Adipose tissue (tissue), 3 donors: ENCODE data around the gene FOXN4. TPM values are rescaled to one million over a fixed set of nuclear protein-coding genes. Genes with fewer than 3 reads are reported as not detected.
"Not testable (repeated sequence)": the region's sequence is repeated elsewhere in the genome, so short reads cannot be mapped to it uniquely, and the experiment has no call there.

Source experiments
- H3K27ac ChIP-seq: one replicate; pipeline ENCODE4 v1.5.1; 2013; ENCODE audit warnings: low read depth, low read length
- WGBS, 3 donors: extraction: QIAGEN DNeasy Blood & Tissue Kit; methylation state at CpG; one replicate each; pipeline ENCODE4 v1.1.7; 2013; 5-methylcytosine and 5-hydroxymethylcytosine counted together
- polyA plus RNA-seq, 3 donors: library from polyadenylated mRNA; stranded (reverse); fragments of 200-250 nt; gene quantifications; one replicate each; pipeline ENCODE4 v1.2.3, GENCODE V29; 2013
- donor health status: healthy with polysubstance abuse.
- donor health status: Bipolar disorder and iron deficiency.
- donor health status: healthy.

The FOXN4 gene
- polyA plus RNA-seq, result under 1 TPM in 1 of 3 donors, not detected in 2; 0.04 TPM

- WGBS, 3 donors, result 8% methylated on average over 43 of the region's 43 CpGs
- H3K27ac ChIP-seq, result no peak within 1 kb of the TSS
These were observed at the start of gene FOXN4 for GRCh38 chr12:109308534-109309380. TSS of gene FOXN4 (minus strand) at chr12:109309284. CDS start at chr12:109308321, 963 bp downstream.

GRCh38 chr12:109358154-109358869 lies 49.2 kb upstream of the FOXN4 start:
- WGBS, 3 donors, result 51 to 69% (median 61%) methylated on average over 10 of the region's 10 CpGs
- no peak overlapping the region for H3K27ac ChIP-seq

GRCh38 chr12:109357032-109357431 lies 47.9 kb upstream of the FOXN4 start:
- WGBS, 3 donors, result 29 to 34% (median 30%) methylated on average over 2 of the region's 2 CpGs
- no peak overlapping the region for H3K27ac ChIP-seq

GRCh38 chr12:109356577-109356976 lies 47.5 kb upstream of the FOXN4 start:
- 71 to 79% (median 71%) methylated on average over 3 of the region's 3 CpGs for WGBS, 3 donors
- no peak overlapping the region for H3K27ac ChIP-seq

- no peak overlapping the region for H3K27ac ChIP-seq
- WGBS, 3 donors, result 41 to 63% (median 63%) methylated on average over 6 of the region's 6 CpGs
These were observed 43.1 kb upstream of the FOXN4 start for GRCh38 chr12:109352184-109352583.

- WGBS, 3 donors, result 48 to 83% (median 74%) methylated on average over 8 of the region's 8 CpGs
These were observed 38.5 kb upstream of the FOXN4 start, which contains the start of gene MYO1H for GRCh38 chr12:109347589-109347988. TSS of gene MYO1H (plus strand) at chr12:109347900. CDS start at chr12:109347961, 61 bp downstream.

GRCh38 chr12:109346920-109347319 lies 37.8 kb upstream of the FOXN4 start:
- 83 to 90% (median 88%) methylated on average over 3 of the region's 3 CpGs for WGBS, 3 donors
- H3K27ac ChIP-seq, result no peak overlapping the region

More at GRCh38 chr12:109347589-109347988, 38.5 kb upstream of the FOXN4 start, which contains the start of gene MYO1H:
- no peak within 1 kb of the TSS for H3K27ac ChIP-seq

GRCh38 chr12:109345428-109345827 lies 36.3 kb upstream of the FOXN4 start:
- WGBS, 3 donors, result 86 to 88% (median 88%) methylated on average over 2 of the region's 2 CpGs
- H3K27ac ChIP-seq, result no peak overlapping the region

GRCh38 chr12:109343677-109344076 lies 34.6 kb upstream of the FOXN4 start:
- H3K27ac ChIP-seq, result no peak overlapping the region
- WGBS, 3 donors, result 47 to 64% (median 51%) methylated on average over 2 of the region's 2 CpGs

- WGBS, 3 donors, result 65 to 100% (median 82%) methylated on average over 1 of the region's 1 CpG
- H3K27ac ChIP-seq, result no peak overlapping the region
These were observed 27.5 kb upstream of the FOXN4 start for GRCh38 chr12:109336593-109336992.

- H3K27ac ChIP-seq, result no peak overlapping the region
- WGBS, 3 donors, result 94 to 96% (median 96%) methylated on average over 2 of the region's 2 CpGs
These were observed 25.8 kb upstream of the FOXN4 start for GRCh38 chr12:109334887-109335286.

- 51 to 60% (median 58%) methylated on average over 7 of the region's 7 CpGs for WGBS, 3 donors
- H3K27ac ChIP-seq, result no peak overlapping the region
These were observed 22.3 kb upstream of the FOXN4 start for GRCh38 chr12:109331301-109331952.

- 84 to 89% (median 87%) methylated on average over 16 of the region's 16 CpGs for WGBS, 3 donors
- H3K27ac ChIP-seq, result no peak overlapping the region
These were observed 21.5 kb upstream of the FOXN4 start for GRCh38 chr12:109330282-109331230.

GRCh38 chr12:109329686-109330085 lies 20.6 kb upstream of the FOXN4 start:
- H3K27ac ChIP-seq, result no peak overlapping the region
- 33 to 66% (median 66%) methylated on average over 7 of the region's 7 CpGs for WGBS, 3 donors

- WGBS, 3 donors, result 82 to 92% (median 89%) methylated on average over 3 of the region's 3 CpGs
- no peak overlapping the region for H3K27ac ChIP-seq
These were observed 19.9 kb upstream of the FOXN4 start for GRCh38 chr12:109329003-109329402.

GRCh38 chr12:109321294-109321693 lies 12.2 kb upstream of the FOXN4 start:
- 87 to 92% (median 89%) methylated on average over 8 of the region's 8 CpGs for WGBS, 3 donors

GRCh38 chr12:109310247-109311125 lies 1.4 kb upstream of the FOXN4 start:
- 6 to 8% (median 8%) methylated on average over 33 of the region's 33 CpGs for WGBS, 3 donors
- no peak overlapping the region for H3K27ac ChIP-seq

More at GRCh38 chr12:109321294-109321693, 12.2 kb upstream of the FOXN4 start:
- H3K27ac ChIP-seq, result not testable (repeated sequence)
